ENCODE measurements around the gene ARFGAP1. TPM values are rescaled to one million over a fixed set of nuclear protein-coding genes. Genes with fewer than 3 reads are reported as not detected.

The ARFGAP1 gene
- total RNA-seq, 2 donors from 2014 or later = 32.1 to 50.3 TPM

DNA sequence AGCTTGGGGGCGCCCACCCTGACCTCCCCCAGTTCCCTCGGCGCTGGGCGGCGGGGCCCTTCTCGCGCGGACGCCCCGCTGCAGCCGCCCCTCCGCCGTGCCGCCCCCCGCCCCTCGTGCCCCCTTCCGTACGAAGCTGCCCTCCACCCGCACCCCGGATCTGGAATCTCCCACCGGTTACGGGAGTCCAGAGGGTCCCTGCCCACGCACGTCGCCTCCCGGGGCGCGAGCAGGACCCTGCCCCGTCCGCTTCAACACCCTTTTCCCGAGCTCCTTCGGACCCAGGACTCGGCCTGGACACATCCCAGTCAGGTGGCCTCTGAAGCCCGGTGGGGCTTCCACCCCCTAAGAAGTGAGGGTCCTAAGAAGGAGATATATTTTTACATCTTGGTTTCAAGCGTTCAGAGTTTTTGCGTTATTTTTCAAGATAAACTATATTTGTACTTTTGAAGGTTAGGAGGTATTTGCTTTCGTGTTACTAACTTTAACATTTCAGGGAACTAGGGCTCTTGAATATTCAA lies 506 bp downstream of the ARFGAP1 start:
- no peak for ATAC-seq
- intact Hi-C loops (cut with DNase I) = no loop called here
- no peak for DNase-seq

DNA sequence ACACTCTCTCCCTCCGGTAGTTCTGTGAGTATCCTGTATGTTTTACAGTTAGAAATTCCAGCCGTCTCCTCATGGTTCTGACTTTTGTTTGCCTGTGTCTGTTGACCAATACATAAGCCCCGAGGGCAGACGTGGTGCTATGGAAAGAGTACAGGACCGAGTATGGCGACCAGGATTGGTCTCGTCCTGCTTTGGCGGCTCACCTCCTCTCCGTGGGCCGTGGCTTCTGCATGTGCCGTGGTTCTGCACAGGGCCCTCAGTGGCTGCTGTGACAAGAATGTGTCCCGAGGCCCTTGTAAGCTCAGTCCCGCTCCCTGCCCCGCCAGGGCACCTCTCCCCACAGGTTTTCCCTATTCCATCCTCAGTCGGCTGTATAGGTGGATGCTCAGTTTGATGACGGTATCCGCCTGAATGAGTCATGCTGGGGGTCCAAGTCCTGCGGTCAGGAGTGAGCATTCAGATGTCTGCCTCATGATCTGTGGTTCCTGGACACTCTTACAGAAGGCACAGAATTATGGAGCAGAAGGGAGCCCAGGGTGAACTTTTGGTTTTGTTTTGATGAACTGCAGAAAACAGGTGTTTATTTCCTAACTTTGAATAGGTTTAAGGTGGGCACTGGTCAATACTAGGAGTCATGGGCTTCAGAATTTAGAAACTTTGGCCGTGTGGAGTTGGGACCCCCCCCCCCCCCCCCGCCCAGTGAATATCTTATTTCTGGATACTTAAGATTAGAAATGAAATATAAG lies 1.2 kb downstream of the ARFGAP1 start:
- DNase-seq (no peak), ATAC-seq (no peak)
- intact Hi-C loops (cut with DNase I) = no loop called here

DNA sequence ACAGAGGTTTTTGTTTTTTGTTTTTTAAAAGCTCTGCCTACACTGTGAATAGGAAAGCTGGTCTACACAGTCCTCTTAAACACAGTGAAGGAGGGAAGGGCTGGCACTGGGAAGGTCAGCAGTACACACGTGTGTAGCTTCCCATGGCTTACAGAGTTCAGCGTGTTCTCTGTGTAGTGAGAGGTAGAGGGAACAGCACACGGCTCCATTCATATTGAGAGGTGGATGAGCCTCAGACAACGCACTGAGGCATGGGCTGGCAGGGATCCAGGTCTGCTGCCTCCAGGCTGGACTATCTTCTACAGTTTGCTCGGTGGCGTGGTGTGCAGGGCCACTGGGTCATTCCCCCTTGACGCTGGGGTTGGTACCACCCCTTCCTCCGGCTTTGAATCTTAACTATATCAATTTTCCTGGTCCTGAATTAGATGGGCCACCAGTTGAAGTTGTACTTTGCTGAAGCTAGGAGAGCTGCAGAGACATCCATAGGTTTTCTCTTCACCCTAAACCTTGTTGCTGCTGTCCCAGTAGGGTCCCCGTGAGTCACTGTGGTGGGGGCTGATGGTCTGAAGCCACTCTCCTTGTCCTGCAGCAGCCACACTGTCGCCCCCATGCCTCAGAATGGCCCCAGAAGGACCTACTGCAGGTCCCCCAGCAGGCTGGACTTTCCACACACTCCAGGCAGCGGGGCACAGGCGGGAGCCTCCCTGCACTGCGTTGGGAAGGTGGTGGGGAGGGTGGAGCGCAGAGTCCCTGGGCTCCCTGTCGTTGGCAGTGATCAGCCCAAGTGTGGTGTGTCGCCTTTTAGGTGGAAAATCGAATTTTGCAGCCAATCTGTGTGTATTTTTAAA lies 2.0 kb downstream of the ARFGAP1 start:
- ATAC-seq (no peak), DNase-seq (no peak)
- intact Hi-C loops (cut with DNase I) = no loop called here

DNA sequence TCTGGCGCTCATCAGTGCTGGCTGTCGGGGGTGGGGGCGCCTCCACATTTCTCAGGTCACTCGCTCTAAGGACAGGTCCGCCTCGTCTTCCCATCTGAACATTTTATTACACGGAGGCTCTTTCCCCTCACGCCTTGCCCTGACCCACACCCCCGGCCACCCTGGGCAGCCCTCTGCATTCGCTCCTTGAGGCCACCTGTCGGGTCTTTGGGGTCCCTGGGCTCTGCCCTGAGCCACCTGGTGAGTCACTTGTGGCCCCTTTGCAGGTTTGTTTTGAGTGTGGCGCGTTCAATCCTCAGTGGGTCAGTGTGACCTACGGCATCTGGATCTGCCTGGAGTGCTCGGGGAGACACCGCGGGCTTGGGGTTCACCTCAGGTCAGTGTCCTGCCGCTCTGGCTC lies 3.2 kb downstream of the ARFGAP1 start:
- no peak for ATAC-seq
- intact Hi-C loops (cut with DNase I) = no loop called here
- DNase-seq = no peak

DNA sequence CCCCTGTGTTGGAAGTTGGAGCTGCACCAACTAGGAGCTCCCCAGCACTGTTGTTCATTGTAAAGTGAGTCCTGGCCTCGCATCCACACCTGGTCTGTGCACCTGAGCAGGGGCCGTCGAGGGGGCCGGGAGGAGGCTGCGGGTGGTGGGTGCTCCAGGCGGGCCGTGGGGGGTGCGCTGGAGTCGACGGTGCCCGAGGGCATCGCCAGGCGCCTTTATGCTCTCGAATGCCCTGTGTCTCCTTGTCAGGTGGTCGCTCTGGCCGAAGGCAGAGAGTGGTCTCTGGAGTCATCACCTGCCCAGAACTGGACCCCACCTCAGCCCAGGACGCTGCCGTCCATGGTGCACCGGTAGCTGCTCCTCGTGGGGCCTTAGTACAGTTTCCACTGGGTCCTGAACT lies 4.3 kb downstream of the ARFGAP1 start:
- ATAC-seq = no peak
- DNase-seq = no peak
- intact Hi-C loops (cut with DNase I) = no loop called here

DNA sequence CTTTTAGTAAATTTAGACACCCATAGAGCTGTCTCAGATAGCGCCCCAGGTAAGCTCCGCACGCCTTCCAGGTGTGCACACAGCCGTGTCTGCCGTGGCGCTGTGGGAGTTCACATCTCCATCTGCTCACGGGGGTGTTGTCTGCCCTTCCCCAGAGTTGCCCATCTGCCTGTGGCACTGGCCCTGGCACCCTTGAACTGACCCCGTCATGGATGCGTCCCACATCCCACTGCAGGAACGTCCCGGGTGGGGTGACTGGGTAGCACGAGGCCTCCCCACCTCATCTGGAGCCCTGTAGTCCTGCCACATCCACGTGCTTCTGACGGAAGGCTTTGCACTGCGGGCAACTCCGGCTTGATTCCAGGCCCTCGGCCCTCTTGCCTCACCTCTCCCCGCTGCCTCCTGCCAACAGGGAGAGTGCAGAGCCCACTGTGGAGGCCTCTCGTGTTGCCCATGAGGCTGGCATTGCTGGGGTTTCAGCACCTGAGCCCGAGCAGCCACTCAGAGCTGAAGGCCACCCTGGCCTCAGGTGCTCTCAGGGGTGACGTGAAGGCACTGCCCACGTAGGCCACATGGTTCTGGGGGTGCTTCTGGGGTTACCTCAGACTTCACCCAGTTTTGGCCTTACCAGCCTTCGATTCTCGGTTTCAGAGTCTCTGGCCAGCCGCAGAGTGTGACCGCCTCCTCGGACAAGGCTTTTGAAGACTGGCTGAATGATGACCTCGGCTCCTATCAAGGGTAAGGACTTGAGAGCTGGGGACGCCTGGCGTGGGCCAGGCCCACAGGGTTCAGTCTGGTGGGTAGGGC lies 5.1 kb downstream of the ARFGAP1 start:
- no peak for DNase-seq
- no peak for ATAC-seq
- intact Hi-C loops (cut with DNase I) = no loop called here

DNA sequence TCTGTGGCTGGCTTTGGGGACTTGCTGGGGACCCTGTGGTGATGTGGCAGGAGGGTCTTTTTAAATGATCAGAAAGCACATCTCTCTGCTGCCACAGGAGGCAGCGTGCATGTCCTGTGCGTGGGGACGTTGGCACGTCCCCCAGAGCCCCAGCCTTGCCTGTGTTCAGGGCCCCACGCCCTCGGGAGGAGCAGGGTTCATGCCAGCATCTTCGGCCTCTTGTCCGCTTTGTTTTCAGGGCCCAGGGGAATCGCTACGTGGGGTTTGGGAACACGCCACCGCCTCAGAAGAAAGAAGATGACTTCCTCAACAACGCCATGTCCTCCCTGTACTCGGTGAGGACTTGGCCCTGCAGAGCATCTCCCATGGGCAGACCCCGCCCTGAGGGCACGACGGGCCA lies 6.0 kb downstream of the ARFGAP1 start:
- no peak for ATAC-seq
- intact Hi-C loops (cut with DNase I) = no loop called here

DNA sequence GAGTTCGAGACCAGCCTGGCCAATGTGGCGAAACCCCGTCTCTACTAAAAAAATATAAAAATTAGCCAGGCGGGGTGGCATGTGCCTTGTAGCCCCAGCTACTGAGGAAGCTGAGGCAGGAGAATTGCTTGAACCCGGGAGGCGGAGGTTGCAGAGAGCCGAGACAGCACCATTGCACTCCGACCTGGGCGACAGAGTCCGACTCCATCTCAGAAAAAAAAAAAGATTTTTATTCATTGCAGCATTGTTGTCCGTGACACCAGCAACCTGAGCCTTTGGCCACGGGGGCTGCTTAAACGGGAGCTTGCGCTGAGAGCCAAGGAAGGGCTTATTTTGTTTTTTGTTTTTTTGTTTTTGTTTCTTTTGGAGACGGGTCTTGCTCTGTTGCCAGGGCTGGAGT lies 7.3 kb downstream of the ARFGAP1 start:
- intact Hi-C loops (cut with DNase I) = no loop called here
- ATAC-seq = no peak
- no peak for DNase-seq

More for the DNA sequence above, 6.0 kb downstream of the ARFGAP1 start:
- no peak for DNase-seq

DNA sequence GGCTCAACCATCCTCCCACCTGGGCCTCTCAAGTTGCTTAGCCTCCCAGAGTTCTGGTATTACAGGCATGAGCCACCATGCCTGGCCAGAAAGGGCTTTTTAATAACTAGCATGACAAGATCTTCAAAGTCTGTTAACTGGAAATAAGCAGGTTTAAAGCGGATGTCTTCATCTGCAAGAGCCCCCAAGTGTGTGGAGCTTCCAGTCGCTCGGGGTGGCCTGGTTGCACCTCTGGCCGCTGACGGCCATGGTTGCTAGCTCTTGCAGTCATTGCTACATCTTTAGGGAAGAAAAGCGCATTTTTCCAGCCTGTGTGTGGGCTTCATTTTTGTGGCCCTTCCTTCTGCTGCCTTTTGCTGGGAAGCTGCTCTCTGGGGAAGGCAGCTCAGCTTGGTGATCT lies 7.8 kb downstream of the ARFGAP1 start:
- no peak for DNase-seq
- ATAC-seq = no peak
- intact Hi-C loops (cut with DNase I) = no loop called here

DNA sequence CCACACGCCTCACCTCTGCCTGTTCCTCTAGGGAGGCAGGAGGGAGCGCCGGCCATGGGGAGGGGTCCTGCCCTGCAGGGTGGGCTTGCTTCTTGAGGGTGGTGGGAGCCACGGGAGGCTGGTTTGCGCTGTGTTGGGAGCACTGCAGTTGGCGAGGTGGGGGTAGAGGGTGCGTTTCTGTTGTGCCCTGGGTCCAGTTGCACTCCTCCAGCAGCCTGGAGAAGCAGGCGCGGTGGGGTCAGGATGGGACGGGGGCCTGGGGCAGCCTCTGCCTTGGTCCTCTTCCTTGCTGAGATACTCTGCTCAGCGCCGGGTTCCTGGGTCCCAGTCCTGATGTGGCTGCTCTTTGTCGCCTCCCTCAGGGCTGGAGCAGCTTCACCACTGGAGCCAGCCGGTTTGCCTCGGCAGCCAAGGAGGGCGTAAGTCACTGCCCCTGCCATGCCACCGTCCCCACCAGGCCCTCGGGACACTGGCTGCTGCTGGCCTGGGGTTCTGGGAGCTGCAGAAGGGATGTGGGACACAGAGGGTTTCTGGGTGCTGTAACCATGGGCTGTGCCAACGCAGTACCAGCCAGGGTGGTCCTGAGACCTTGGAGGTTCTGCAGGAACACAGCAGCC lies 8.4 kb downstream of the ARFGAP1 start:
- no peak for ATAC-seq
- no peak for DNase-seq
- intact Hi-C loops (cut with DNase I) = no loop called here

DNA sequence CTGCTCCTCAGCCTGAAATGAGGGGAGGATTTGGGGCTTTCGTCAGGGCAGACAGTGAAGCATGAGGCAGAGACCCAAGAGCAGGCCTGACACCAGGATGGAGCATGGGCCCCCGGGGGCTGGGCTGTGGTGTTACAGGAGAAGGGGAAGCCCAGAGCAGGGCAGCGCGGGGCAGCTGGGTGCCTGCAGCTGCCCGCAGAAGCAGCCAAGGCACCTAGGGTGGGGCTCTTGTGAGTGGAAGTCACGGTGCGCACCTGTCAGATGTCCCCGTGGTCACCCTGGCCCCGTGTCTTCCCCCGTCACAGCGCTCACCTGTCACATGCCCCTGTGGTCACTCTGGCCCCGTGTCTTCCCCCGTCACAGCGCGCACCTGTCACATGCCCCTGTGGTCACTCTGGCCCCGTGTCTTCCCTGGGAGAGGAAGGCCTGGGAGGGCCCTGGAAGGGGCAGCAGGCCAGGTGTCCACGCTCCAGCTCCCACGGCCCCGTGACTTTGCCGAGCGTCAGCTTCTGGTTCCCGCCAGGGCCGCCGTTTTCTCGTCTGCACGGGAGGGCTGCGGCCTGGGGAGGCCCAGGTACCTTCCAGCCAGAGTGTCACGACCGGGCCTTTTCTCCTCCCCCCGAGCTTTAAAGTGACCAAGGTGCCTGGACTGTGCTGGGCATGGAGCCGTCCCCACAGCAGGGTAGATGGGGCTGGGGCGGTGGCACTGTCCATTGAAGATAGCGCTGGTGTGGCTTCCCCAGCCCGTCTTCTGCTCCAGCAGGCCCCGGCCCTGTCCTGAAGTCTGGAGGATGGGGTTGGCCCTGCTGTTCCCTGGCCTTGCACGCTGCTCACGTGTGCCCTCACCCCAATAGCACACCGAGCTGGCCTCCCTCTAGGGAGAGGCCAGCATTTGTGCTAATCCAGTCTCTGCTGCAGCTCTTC lies 9.4 kb downstream of the ARFGAP1 start:
- intact Hi-C loops (cut with DNase I) = no loop called here
- no peak for DNase-seq
- no peak for ATAC-seq

DNA sequence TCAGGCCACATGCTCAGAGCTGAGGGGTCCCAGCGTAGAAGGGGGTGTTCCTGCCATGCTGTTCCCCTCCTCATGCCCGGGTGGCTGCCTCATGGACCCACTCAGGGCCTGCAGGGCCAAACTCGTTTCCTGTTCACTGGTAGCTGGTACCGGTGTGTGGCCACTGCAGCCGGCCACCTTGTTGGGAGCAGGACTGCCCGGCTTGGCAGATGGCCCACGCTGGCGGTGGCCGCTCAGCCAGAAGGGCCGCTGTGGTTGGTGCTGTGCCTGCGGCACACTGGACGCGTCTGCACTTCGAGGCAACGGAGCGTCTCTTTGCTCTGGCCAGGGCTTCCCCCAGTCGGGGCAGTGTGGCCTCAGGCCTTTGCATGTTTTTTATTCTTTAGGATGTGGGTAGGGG lies 10.3 kb downstream of the ARFGAP1 start:
- ATAC-seq (no peak), DNase-seq (no peak)
- intact Hi-C loops (cut with DNase I) = no loop called here

DNA sequence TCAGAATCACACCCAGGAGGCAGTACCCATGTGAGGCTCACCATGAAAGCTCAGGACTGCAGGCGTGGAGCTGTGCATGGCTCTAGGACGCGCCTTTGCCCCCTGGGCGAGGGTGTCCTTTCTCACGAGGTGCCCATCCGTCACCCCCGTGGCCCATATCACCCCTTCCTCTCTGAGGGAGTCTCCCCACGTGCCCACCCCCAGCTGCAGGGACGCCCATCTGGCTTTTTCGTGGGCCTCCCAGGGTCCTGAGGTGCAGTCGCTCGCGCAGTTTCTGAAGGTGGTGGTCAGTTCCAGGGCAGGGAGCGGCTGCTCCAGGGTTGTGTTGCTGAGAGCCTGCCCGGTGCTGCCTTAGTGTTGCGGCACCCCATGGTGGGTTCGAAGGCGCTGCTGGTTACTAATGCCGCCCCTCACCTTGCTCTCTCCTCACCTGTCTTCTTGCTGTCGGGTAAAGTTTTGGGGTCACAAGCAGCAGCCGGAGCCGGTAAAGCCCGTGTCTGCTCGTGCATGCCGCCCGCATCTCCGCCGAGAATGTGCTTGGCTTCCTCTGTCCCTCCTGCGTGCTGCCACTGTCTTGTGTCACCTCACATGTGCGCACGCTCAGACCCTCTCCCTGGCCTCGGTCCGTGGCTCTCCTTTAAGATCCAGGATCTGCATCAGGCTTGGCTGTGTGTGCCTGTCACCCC lies 10.9 kb downstream of the ARFGAP1 start:
- no peak for DNase-seq
- intact Hi-C loops (cut with DNase I) = no loop called here

DNA sequence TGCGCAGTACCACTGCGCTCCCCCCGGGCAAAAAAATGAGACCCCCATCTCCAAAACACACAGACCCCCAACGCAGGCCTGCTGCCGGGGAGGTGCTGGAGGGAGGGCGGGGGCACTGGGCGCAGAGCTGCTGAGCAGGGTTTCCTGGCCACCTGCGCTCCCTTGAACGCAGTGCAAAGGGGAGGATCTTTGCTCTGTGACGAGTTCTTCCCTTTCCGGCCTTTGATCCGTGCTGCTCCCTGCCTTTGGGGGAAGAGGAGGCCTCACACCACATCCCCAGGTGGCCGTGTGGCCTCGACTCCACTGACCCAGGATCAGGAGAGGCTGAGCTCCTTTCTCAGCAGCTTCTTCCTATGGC lies 11.4 kb downstream of the ARFGAP1 start:
- intact Hi-C loops (cut with DNase I) = no loop called here
- DNase-seq (no peak), ATAC-seq (no peak)

More for the DNA sequence above, 10.9 kb downstream of the ARFGAP1 start:
- ATAC-seq = no peak

DNA sequence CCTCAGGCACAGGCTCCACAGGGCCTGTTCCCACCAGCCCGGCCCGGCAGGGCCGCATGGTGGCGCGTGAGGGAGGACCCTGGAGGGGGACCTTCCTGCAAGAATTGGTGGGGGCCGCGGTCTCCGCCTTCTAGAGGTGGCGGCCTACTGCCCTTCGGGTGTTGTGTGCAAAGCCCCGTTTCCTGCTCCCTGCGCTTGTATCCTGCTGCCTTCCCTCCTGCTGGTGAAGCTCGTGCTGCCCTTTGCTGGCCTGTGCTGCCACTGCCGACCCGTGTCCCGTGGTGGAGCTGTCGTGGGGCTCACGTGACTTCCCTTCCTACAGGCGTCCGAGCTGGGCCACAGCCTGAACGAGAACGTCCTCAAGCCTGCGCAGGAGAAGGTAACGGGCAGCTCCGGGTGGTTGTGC lies 11.9 kb downstream of the ARFGAP1 start:
- ATAC-seq = no peak
- intact Hi-C loops (cut with DNase I) = no loop called here
- no peak for DNase-seq

DNA sequence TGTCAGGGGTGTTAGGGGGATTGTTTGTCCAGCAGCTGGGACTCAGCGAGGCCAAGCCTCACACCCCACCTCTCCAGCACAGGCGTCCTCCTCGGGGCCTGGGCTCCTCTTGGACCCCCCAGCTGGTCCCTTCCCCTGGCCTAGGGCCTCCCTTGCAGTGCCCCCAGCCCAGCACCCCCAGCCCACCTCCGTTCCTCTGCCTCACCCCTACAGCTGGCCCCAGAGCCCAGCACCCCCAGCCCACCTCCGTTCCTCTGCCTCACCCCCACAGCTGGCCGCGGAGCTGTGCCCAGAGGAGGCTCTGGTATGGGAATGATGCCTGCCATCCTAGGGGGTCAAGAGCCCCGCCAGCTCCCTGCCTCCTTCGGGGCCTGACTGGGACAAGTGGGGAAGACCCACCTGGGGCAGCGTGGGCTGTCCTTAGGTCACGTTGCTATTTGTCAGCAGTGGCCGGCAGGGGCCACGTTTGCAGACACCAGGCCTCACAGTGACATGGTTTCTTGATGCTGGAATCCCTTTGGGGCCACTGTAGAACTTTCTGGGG lies 12.4 kb downstream of the ARFGAP1 start:
- DNase-seq (no peak), ATAC-seq (no peak)
- intact Hi-C loops (cut with DNase I) = no loop called here

Data from left cardiac atrium (tissue), 4 donors.